HG02763 (cell line): ENCODE data around the gene KCNIP4.
A peak's percentile ranks its signal among the peaks of the same experiment; 100 is the strongest.
"Not testable (repeated sequence)": the region's sequence is repeated elsewhere in the genome, so short reads cannot be mapped to it uniquely, and the experiment has no call there.

Experiments
- ATAC-seq: cut with Tn5 transposase; IDR thresholded peaks from one replicate; pipeline ENCODE4 v1.9.1; 2021; ENCODE audit warnings: mild to moderate bottlenecking, moderate library complexity; ENCODE audit not compliant: unreplicated experiment

The KCNIP4 gene

GRCh38 chr4:20816287-20816686, 1132.3 kb downstream of the KCNIP4 start:
- no peak for ATAC-seq

- ATAC-seq = no peak
Measured at GRCh38 chr4:20813700-20814099, 1134.9 kb downstream of the KCNIP4 start.

- ATAC-seq = no peak
Measured at GRCh38 chr4:20809812-20810211, 1138.8 kb downstream of the KCNIP4 start.

DNA sequence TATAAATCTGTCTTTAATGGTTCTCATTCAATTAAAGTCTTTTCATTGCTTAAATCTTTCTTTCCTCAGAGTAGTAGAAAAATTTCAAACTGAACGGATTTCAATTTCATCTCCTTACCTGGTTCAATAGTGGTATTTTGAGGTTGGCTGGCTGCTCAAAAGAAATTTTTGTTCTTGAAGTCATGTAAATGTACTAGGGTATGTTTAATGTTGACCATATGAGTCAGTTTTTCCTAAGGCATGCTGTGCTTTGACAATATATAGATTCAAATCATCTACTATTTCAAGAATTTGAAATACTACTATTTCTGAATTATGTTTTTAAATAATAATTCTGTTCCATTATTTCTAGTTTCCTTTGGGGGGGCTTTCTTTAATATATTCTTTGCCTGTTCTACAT, 1142.9 kb downstream of the KCNIP4 start:
- no peak for ATAC-seq

DNA sequence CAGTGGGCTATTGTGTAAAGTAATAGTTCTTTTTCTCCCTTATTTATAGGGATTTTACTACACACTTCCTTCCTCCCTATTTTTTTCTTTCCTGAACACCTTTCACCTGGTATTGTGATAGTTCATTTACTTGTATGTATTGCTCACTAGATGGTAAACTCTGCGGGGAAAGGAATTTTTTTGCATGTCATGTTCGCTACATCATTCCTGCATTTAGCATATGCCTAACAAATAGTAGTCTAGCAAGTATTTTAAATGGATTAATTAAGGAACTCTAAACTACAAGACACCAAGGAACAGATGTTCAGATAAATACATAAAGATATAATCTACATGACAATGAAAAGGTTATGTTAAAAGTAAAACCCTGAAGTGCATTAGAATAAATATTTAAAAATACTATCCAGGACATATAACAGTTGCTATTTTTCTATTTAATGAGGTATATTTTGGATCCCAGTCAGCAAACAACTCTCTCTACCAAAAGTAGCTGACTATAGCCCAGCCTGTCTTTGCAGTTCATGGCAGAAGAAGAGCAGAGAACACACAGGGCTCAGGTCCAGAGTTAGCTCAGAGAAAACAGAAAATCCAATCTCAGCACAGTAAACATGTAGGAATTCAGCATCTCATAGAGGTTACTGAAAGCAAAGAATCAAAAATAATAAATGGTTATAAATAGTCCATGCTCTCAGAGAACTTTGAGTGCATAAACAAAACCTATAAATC, 1160.5 kb downstream of the KCNIP4 start:
- no peak for ATAC-seq

DNA sequence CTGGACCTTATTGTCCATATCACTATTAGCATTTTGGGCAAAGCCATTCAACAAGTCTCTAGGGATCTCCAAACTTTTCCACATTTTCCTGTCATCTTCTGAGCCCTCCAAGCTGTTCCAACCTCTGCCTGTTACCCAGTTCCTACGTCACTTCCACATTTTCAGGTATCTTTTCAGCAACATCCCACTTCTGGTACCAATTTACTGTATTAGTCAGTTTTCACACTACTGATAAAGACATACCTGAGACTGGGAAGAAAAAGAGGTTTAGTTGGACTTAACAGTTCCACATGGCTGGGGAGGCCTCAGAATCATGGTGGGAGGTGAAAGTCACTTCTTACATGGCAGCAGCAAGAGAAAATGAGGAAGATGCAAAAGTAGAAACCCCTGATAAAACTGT, 1165.4 kb downstream of the KCNIP4 start:
- not testable (repeated sequence) for ATAC-seq

DNA sequence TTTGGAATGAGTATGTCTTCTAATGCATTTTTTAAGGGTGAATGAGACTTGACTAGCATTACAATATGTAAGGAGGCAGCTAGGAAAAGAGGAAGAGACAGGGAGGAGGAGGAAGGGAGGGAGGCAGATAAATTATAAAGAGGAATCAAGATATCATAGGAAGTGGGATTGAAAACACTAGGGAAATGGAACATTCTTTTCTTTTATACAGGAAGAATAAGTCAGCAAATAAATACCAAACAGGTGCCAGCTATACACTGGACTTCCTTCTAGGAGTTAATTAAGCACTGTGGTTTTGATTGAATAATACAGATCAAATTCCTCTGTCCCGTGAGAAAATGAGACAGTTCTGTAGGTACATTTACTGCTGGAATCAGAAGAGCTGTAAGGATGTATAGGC, 1169.7 kb downstream of the KCNIP4 start:
- ATAC-seq = no peak

GRCh38 chr4:20773144-20773997, 1175.2 kb downstream of the KCNIP4 start:
- ATAC-seq = peak; percentile 87

- ATAC-seq = no peak
Measured at GRCh38 chr4:20764366-20764992, 1184.1 kb downstream of the KCNIP4 start.

DNA sequence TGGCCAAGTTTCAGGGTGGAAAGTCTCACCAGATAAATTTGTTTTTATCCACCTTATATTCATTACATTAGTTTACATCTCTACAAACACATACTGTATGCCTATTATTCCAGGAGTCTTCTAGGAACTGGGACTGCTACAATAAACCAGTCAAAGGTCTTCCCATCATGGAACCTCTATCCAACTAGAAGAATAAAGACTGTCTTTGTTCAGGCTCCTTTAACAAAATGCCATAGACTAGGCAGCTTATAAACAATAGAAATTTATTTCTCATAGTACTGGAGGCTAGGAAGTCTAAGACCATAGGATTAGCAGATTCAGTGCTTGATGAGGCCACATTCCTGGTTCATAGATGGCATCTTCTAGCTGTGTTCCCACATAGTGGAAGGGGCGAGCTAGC, 1186.7 kb downstream of the KCNIP4 start:
- no peak for ATAC-seq

GRCh38 chr4:20761382-20761781, 1187.2 kb downstream of the KCNIP4 start:
- ATAC-seq = no peak

- no peak for ATAC-seq
Measured at GRCh38 chr4:20760053-20760452, 1188.5 kb downstream of the KCNIP4 start.

GRCh38 chr4:20754036-20754435, 1194.5 kb downstream of the KCNIP4 start:
- no peak for ATAC-seq

GRCh38 chr4:20752641-20753040, 1195.9 kb downstream of the KCNIP4 start:
- ATAC-seq = no peak

DNA sequence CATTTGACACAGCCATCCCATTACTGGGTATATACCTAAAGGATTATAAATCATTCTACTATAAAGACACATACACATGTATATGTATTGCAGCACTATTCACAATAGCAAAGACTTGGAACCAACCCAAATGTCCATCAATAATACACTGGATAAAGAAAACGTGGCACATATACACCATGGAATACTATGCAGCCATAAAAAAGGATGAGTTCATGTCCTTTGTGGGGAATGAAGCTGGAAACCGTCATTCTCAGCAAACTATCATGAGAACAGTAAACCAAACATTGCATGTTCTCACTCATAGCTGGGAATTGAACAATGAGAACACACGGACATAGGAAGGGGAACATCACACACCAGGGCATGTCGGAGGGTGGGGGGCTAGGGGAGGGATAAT, 1202.6 kb downstream of the KCNIP4 start:
- not testable (repeated sequence) for ATAC-seq

DNA sequence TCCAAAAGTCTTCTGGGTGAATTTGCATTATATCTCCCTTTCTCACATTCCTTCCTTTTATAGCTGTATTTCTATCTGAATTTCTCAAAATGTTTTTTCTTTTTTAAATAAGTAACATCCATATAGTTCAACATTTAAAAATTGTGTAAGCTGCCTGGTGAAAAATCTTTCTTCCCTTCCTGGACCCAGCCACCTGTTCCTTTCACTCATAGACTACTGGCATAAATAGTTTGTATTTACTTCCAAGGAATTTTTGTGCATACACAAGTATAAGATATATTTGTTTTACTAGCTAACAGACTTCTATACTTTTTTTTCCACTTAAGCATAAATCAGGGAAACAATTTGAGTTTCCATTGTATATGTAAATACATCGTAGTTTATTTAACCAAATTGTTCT, 1212.6 kb downstream of the KCNIP4 start:
- no peak for ATAC-seq

GRCh38 chr4:20724915-20725314, 1223.7 kb downstream of the KCNIP4 start:
- ATAC-seq = peak; percentile 91

GRCh38 chr4:20723463-20723862, 1225.1 kb downstream of the KCNIP4 start:
- no peak for ATAC-seq

DNA sequence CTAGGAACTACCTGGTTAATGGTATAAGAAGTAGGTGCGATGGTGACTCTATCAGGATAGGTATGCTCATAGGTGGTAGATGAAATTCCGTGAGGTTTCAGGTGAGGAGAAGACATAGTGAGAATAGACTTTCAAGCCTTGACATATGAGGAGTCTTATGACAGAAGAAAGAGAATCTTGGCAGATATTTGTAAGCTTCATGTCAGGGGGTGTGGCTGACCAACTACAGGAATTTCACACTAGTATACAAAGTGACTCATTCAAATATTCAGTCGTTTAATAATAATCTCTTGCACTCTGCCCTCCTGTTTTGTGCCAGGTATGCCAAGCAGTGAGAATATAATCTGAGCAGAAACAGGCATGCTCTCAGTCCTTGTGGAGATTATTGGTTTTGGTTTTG, 1225.6 kb downstream of the KCNIP4 start:
- ATAC-seq = no peak

DNA sequence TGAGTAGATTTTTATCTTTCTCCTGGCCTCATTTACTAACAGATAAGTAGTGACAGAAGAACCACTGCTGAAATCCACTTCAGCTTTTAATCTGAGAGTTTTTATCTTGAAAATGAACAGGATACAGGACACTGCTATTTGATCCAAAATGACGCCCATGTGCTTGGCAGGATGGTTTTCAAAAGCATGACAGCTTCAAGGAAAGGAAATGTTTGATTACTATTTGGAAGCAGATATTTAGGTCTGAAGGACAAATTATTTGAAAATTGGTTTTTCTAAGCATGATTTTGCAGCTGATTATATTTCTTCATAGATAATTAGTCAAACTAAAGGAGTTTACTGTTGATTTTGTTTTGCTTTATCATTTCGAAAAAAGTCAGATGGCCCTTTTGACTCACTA, 1237.2 kb downstream of the KCNIP4 start:
- ATAC-seq = no peak

GRCh38 chr4:20700007-20700761, 1248.4 kb downstream of the KCNIP4 start, which contains the start of gene PACRGL:
Gene PACRGL (plus strand): TSS chr4:20700458. CDS start chr4:20704482, 4,024 bp downstream.
- ATAC-seq = peak; percentile 100
